Neural cell (in vitro differentiated cells): ENCODE results near the gene TXLNB.

Source experiments
- EP300 ChIP-seq: fragments of 450-650 bp; conservative IDR thresholded peaks from 2 replicates; pipeline ENCODE4 v1.6.1; 2014; ENCODE audit warnings: antibody characterized with exemption, mild to moderate bottlenecking, moderate library complexity; ENCODE audit not compliant: poor library complexity, severe bottlenecking
- EZH2 ChIP-seq: fragments of 200-600, 300-800 bp; shearing (Covaris generic), sonication (generic); IDR thresholded peaks from 2 replicates; pipeline ENCODE4 v1.6.1; 2014; ENCODE audit warnings: antibody characterized with exemption, low read length, borderline replicate concordance, mild to moderate bottlenecking; ENCODE audit not compliant: insufficient read depth, poor library complexity, severe bottlenecking
- MXI1 ChIP-seq: fragments of 450-650 bp; conservative IDR thresholded peaks from 2 replicates; pipeline ENCODE4 v1.6.1; 2014; ENCODE audit warnings: antibody characterized with exemption, mild to moderate bottlenecking; ENCODE audit not compliant: poor library complexity, severe bottlenecking
- POLR2AphosphoS5 ChIP-seq: IDR thresholded peaks from 2 replicates; pipeline ENCODE4 v1.6.1; 2012
- RAD21 ChIP-seq: fragments of 450-650 bp; conservative IDR thresholded peaks from 2 replicates; pipeline ENCODE4 v1.6.1; 2014; ENCODE audit warnings: antibody characterized with exemption, mild to moderate bottlenecking, moderate library complexity
- TF ChIP-seq, protein P1 (sequence below): fragments of 450-650 bp; IDR thresholded peaks from 2 replicates; pipeline ENCODE4 v1.5.1; 2014; ENCODE audit warnings: antibody characterized with exemption, mild to moderate bottlenecking, moderate library complexity; ENCODE audit not compliant: poor library complexity, severe bottlenecking

DNA sequence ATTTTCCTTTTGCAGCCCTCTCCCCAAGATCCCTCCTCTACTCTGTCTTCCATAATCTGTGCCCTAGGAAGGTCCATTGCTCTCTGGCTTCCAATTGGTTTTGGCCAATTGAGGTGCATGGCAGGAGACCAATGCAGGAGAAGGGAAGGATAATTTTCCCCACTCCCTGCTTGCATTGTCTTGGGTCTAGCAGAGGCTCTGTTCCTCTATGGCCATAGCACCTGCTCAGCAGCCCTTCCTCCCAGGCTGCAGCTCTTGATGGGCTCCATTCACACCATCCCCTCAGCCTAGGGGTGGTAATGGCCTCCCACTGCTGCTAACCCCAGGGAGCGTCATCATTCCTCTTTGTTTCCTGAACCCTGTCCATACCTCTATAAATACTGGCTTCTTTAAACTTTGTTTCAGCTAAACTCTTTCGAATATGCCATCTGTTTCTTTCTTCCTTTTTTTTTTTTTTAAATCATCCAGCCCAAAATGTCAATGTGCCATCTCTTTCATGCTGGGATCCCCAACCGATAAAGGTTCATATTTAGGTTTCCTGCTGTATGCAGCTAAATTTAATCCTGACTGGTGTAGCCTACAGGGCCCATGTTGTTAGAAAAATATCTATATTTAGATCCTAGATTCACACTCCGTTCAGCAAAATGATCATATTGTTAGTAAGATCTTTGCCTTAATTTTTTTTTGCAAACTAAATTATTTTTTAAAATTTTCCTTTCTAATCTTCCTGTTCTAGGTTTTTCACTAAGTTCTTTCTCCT lies 93.1 kb downstream of the TXLNB start:
- TF ChIP-seq EP300 = no peak
- TF ChIP-seq, protein P1, sequence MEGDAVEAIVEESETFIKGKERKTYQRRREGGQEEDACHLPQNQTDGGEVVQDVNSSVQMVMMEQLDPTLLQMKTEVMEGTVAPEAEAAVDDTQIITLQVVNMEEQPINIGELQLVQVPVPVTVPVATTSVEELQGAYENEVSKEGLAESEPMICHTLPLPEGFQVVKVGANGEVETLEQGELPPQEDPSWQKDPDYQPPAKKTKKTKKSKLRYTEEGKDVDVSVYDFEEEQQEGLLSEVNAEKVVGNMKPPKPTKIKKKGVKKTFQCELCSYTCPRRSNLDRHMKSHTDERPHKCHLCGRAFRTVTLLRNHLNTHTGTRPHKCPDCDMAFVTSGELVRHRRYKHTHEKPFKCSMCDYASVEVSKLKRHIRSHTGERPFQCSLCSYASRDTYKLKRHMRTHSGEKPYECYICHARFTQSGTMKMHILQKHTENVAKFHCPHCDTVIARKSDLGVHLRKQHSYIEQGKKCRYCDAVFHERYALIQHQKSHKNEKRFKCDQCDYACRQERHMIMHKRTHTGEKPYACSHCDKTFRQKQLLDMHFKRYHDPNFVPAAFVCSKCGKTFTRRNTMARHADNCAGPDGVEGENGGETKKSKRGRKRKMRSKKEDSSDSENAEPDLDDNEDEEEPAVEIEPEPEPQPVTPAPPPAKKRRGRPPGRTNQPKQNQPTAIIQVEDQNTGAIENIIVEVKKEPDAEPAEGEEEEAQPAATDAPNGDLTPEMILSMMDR = no peak
- no peak for TF ChIP-seq MXI1
- no peak for TF ChIP-seq EZH2
- no peak for TF ChIP-seq RAD21
- TF ChIP-seq POLR2AphosphoS5 = no peak
